ENCODE measurements around the gene PCIF1. TPM values are rescaled to one million over a fixed set of nuclear protein-coding genes. Genes with fewer than 3 reads are reported as not detected.
A peak's percentile ranks its signal among the peaks of the same experiment; 100 is the strongest.

Gene PCIF1
- total RNA-seq, 1 experiment from 2014 or later: 26.8 TPM

- no peak for DNase-seq
- Histone ChIP-seq H2BK120ac (ENCODE audit: low read depth, low read length, poor library complexity, severe bottlenecking) (no peak overlapping the region), H2AFZ (ENCODE audit: low read length) (no peak overlapping the region), H3K14ac (ENCODE audit: insufficient read depth, low read length) (no peak overlapping the region), H4K20me1 (ENCODE audit: control insufficient read depth, insufficient read depth, insufficient read length) (no peaks in the 10 kb centered on the region), H3T11ph (ENCODE audit: low read length) (no peak overlapping the region), H3K27me3 (ENCODE audit: insufficient read depth, low read length) (no peaks in the 10 kb centered on the region), H2BK15ac (ENCODE audit: low read depth, low read length) (no peak overlapping the region), H2BK5ac (ENCODE audit: insufficient read length, low read length) (no peak overlapping the region), H3K4ac (ENCODE audit: low read depth, low read length) (no peak overlapping the region), H3K9me3 (ENCODE audit: control insufficient read depth, low read depth, low read length) (no peaks in the 10 kb centered on the region), H3K27ac (ENCODE audit: insufficient read length, low read depth, low read length) (no peak overlapping the region), H3K23ac (ENCODE audit: insufficient read length, low read depth, low read length) (no peak overlapping the region), H2BK20ac (ENCODE audit: low read depth, low read length, poor library complexity, severe bottlenecking) (no peak overlapping the region), H3K79me1 (ENCODE audit: insufficient read depth, low read depth, low read length, poor library complexity, severe bottlenecking) (no peaks in the 10 kb centered on the region), H4K91ac (ENCODE audit: insufficient read length, low read depth, low read length) (no peak overlapping the region), H2AK5ac (ENCODE audit: insufficient read length, low read length) (no peak overlapping the region), H3K4me2 (ENCODE audit: insufficient read depth, insufficient read length, low read length) (no peak overlapping the region), H3K23me2 (ENCODE audit: insufficient read length, low read depth, low read length, poor library complexity, severe bottlenecking) (peaks cover 11% of the 10 kb centered on the region), H3K9ac (ENCODE audit: extremely low read depth, insufficient read length, low read length) (no peak overlapping the region), H3K18ac (ENCODE audit: insufficient read length, low read depth, low read length) (no peak overlapping the region), H2BK12ac (ENCODE audit: insufficient read length, low read depth, low read length) (no peak overlapping the region), H3K4me1 (ENCODE audit: insufficient read depth, low read length) (peaks cover 11% of the 10 kb centered on the region), H3K79me2 (ENCODE audit: insufficient read depth, low read length) (peaks cover 4% of the 10 kb centered on the region; the same call in 1 of the 2 replicates), H4K8ac (replicated peaks; ENCODE audit: insufficient read length, low read depth, low read length) (no peak overlapping the region), H3K56ac (ENCODE audit: insufficient read length, low read depth, low read length) (no peak overlapping the region), H4K5ac (ENCODE audit: insufficient read length, low read depth, low read length) (no peak overlapping the region)
- WGBS (ENCODE audit: extremely low coverage, insufficient read length, low lambda C conversion rate): no CpG with 5 or more reads among the region's 2 CpGs
- H3K27me3 Mint-ChIP-seq (ENCODE audit: low read depth): no peaks in the 10 kb centered on the region; the same call in 1 of the 2 replicates
- H3K9me3 Mint-ChIP-seq: no peaks in the 10 kb centered on the region
- H3K4me3 Mint-ChIP-seq: peak overlapping the region in 1 of 2 experiments; percentile 73; a peak in 1 of 5 replicates
- peak overlapping the region; percentile 94 to 96 (median 96) for H3K27ac Mint-ChIP-seq
- H3K4me1 Mint-ChIP-seq: peaks cover 28 to 33% of the 10 kb centered on the region in 2 experiments
- peaks cover 14 to 41% (median 30%) of the 10 kb centered on the region in 3 experiments for H3K36me3 Mint-ChIP-seq (ENCODE audit: insufficient read depth in 1 of 3, low read depth in 3 of 3)
- TF ChIP-seq CTCF (conservative IDR thresholded peaks at IDR 0.05): no peak
Measured at GRCh38 chr20:45937765-45938164, 3.3 kb downstream of the PCIF1 start.
